Thyroid gland (tissue), 4 donors: ENCODE measurements around the gene GMCL2. TPM values are rescaled to one million over a fixed set of nuclear protein-coding genes. Genes with fewer than 3 reads are reported as not detected.

Experiments used
- DNase-seq, 2 donors: peaks; one replicate each; pipeline ENCODE4 v3.0.0-alpha.2; 2019
- H3K27ac ChIP-seq, 3 donors: fragments of 200-600 bp; sonication (generic); 1 replicate in 2 of 3; 2 replicates in 1 of 3; pipeline ENCODE4 v1.5.1; 2016 to 2019; ENCODE audit warnings: mild to moderate bottlenecking in 1 of 3, moderate library complexity in 1 of 3
- H3K27me3 ChIP-seq: fragments of 200-600 bp; sonication (generic); one replicate; pipeline ENCODE4 v1.5.1; 2019
- H3K36me3 ChIP-seq, 2 donors: fragments of 200-600 bp; sonication (generic); one replicate each; pipeline ENCODE4 v1.5.1; 2016 to 2019
- H3K4me1 ChIP-seq, 2 donors: fragments of 200-600 bp; sonication (generic); one replicate each; pipeline ENCODE4 v1.5.1; 2017 to 2019
- H3K4me3 ChIP-seq, 3 donors: fragments of 200-600 bp; sonication (generic); replicated peaks in 1 of 3; 1 replicate in 2 of 3; 2 replicates in 1 of 3; pipeline ENCODE4 v1.5.1; 2016; ENCODE audit warnings: mild to moderate bottlenecking in 1 of 3
- H3K9me3 ChIP-seq: fragments of 200-600 bp; sonication (generic); one replicate; pipeline ENCODE4 v1.5.1; 2017
- CTCF ChIP-seq, 6 experiments: fragments of 200-600 bp in 3 of 6; fragments of 450-650 bp in 3 of 6; sonication (generic) in 3 of 6; IDR thresholded peaks; one replicate each; pipeline ENCODE4 v1.5.1; 2016 to 2019; ENCODE audit warnings: antibody characterized with exemption in 6 of 6, mild to moderate bottlenecking in 2 of 6, inconsistent platforms in 1 of 6, moderate library complexity in 1 of 6
- POLR2A ChIP-seq, 2 donors: fragments of 450-650 bp; IDR thresholded peaks; one replicate each; pipeline ENCODE4 v1.6.1; 2017; ENCODE audit warnings: antibody characterized with exemption in 2 of 2, mild to moderate bottlenecking in 2 of 2, moderate library complexity in 1 of 2
- WGBS, 2 donors: methylation state at CpG; one replicate each; pipeline ENCODE4 v1.1.5; 2017; 5-methylcytosine and 5-hydroxymethylcytosine counted together
- intact Hi-C: fragments of 100-400 bp; cut with DNase I; formaldehyde crosslinking; loops from one replicate; pipeline ENCODE4 v1.15.1; 2023
- total RNA-seq, 4 donors: library from RNA; depleted of rRNA; stranded (reverse); fragments of >200 nt; gene quantifications; one replicate each; pipeline ENCODE4 v1.2.3, GENCODE V29; 2016

GMCL2 gene
- total RNA-seq, 4 donors from 2014 or later, result not detected

DNA sequence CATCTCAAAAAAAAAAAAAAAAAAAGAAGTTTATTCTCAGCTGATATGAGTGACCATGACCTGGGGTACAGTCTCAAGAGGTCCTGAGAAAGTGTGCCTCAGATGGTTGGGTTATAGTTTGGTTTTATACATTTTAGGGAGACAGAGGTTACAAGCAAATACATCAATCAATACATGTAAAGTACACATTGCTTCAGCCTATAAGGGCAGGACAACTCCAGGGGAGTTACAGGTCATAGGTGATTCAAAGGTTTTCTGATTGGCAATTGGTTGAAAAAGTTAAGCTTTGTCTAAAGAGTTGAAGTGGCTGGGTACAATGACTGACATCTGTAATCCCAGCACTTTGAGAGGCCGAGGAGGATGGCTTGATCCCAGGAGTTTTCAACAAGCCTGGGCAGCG is 2.3 kb upstream of the GMCL2 start:
- TF ChIP-seq CTCF (IDR thresholded peaks at IDR 0.05) (no peak), POLR2A (IDR thresholded peaks at IDR 0.05) (no peak)
- Histone ChIP-seq H3K27ac (no peak overlapping the region), H3K36me3 (no peaks in the 10 kb centered on the region), H3K27me3 (no peaks in the 10 kb centered on the region), H3K4me3 (no peak overlapping the region), H3K4me1 (no peaks in the 10 kb centered on the region), H3K9me3 (no peaks in the 10 kb centered on the region)
- no peak for DNase-seq
- WGBS, 2 donors, result 43 to 44% methylated on average over 2 of the region's 2 CpGs
- intact Hi-C loops, result no loop called here

DNA sequence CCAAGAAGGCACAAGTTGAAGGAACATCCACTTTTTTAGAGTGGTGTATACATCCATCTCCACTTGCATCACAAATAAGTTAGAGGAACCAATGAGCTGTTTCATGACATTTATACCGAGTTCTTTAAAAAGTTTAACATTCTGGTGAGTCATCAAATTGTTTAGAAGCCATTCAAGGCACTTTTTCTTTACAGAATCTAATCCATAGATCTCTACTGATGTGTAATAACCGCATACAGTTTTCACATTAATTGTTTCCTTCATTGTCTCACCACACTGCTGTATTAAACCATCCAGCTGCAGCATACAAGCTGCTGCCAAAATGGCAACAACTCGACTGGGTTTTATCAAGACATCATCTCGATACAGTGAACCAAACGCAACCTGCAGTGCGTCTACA is 744 bp downstream of the GMCL2 start:
- 73 to 81% methylated on average over 6 of the region's 6 CpGs for WGBS, 2 donors
- H3K9me3 ChIP-seq, result no peaks in the 10 kb centered on the region
- intact Hi-C loops, result no loop called here
- no peaks in the 10 kb centered on the region for H3K4me1 ChIP-seq
- no peaks in the 10 kb centered on the region for H3K27me3 ChIP-seq
- no peak overlapping the region for H3K27ac ChIP-seq
- H3K4me3 ChIP-seq, result no peak overlapping the region
- no peaks in the 10 kb centered on the region for H3K36me3 ChIP-seq
- TF ChIP-seq CTCF (IDR thresholded peaks at IDR 0.05) (no peak), POLR2A (IDR thresholded peaks at IDR 0.05) (no peak)
- no peak for DNase-seq

GRCh38 chr5:178182158-178182876 is 4.9 kb downstream of the GMCL2 start:
- Histone ChIP-seq H3K9me3 (no peaks in the 10 kb centered on the region), H3K36me3 (no peaks in the 10 kb centered on the region), H3K27ac (no peak overlapping the region), H3K4me3 (no peak overlapping the region), H3K27me3 (no peaks in the 10 kb centered on the region), H3K4me1 (no peaks in the 10 kb centered on the region)
- intact Hi-C loops, result no loop called here
- DNase-seq, result no peak
- TF ChIP-seq POLR2A (IDR thresholded peaks at IDR 0.05) (no peak), CTCF (IDR thresholded peaks at IDR 0.05) (no peak)
- 37 to 54% methylated on average over 4 of the region's 4 CpGs for WGBS, 2 donors

DNA sequence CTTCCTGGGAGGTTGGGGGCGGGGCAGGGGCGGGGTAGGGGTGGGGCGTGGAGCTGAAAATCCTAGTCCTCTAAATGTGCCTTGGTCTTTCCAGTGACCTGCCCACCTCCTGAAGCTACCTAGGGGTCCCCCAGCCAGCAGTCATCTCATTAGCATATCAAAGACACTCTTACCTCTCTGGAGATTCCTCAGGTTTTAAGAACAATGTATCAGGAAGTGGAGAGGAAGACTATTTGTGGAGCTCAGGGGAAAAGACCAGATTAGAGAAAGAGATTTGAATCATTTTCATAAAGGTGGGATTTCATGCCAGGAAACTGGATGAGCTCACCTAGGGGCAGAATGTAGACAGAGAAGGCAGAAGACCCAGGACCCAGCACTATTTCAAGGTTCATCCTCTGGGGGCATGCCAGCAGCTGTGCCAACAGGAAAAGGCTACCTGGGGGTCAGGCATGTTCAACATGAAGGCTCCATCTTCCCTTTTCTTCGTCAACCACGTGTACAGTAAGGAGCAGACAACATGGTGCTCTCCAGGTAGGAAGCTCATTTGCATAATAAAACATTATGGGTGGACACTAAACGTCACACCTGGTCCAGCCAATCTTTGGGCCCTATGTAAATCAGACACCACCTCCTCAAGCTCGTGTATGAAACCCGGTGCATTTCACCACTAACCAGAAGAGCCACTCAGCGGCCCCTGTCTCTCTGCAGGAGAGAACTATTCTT is 6.9 kb downstream of the GMCL2 start:
- WGBS, 2 donors, result 35 to 39% methylated on average over 8 to 9 of the region's 9 CpGs
- Histone ChIP-seq H3K9me3 (no peaks in the 10 kb centered on the region), H3K4me3 (no peak overlapping the region), H3K4me1 (no peaks in the 10 kb centered on the region), H3K36me3 (no peaks in the 10 kb centered on the region), H3K27ac (no peak overlapping the region), H3K27me3 (no peaks in the 10 kb centered on the region)
- intact Hi-C loops, result no loop called here
- no peak for DNase-seq
- no peak for TF ChIP-seq CTCF (IDR thresholded peaks at IDR 0.05)
- TF ChIP-seq POLR2A (IDR thresholded peaks at IDR 0.05), result no peak

GRCh38 chr5:178177569-178177968 is 9.6 kb downstream of the GMCL2 start:
- TF ChIP-seq POLR2A (IDR thresholded peaks at IDR 0.05) (no peak), CTCF (IDR thresholded peaks at IDR 0.05) (no peak)
- WGBS, 2 donors, result 81 to 91% methylated on average over 8 of the region's 8 CpGs
- no peak for DNase-seq
- Histone ChIP-seq H3K4me1 (no peaks in the 10 kb centered on the region), H3K27me3 (no peaks in the 10 kb centered on the region), H3K27ac (no peak overlapping the region), H3K4me3 (no peak overlapping the region), H3K36me3 (no peaks in the 10 kb centered on the region), H3K9me3 (no peaks in the 10 kb centered on the region)
- intact Hi-C loops, result no loop called here
